ENCODE results near the gene TBC1D3I.
"Not testable (repeated sequence)": the region's sequence is repeated elsewhere in the genome, so short reads cannot be mapped to it uniquely, and the experiment has no call there.

Gene TBC1D3I

GRCh38 chr17:36264470-36264869, at the start of gene TBC1D3I:
Gene TBC1D3I (minus strand): TSS chr17:36264570. CDS start chr17:36262985, 1,585 bp downstream.
- not testable (repeated sequence) for DNase-seq

GRCh38 chr17:36295161-36295560, 30.8 kb upstream of the TBC1D3I start:
- not testable (repeated sequence) for DNase-seq

- not testable (repeated sequence) for DNase-seq
Measured at GRCh38 chr17:36289965-36290612, 25.7 kb upstream of the TBC1D3I start.

GRCh38 chr17:36284219-36284618, 19.8 kb upstream of the TBC1D3I start:
- not testable (repeated sequence) for DNase-seq

GRCh38 chr17:36283256-36283655, 18.9 kb upstream of the TBC1D3I start:
- DNase-seq, result not testable (repeated sequence)

- DNase-seq, result not testable (repeated sequence)
Measured at GRCh38 chr17:36242046-36242445, 22.3 kb downstream of the TBC1D3I start.

- DNase-seq, result not testable (repeated sequence)
Measured at GRCh38 chr17:36229644-36230043, 34.7 kb downstream of the TBC1D3I start.

- DNase-seq, result not testable (repeated sequence)
Measured at GRCh38 chr17:36222967-36223366, 41.4 kb downstream of the TBC1D3I start.

- not testable (repeated sequence) for DNase-seq
Measured at GRCh38 chr17:36221581-36222100, 42.7 kb downstream of the TBC1D3I start.

GRCh38 chr17:36220737-36221580, 43.4 kb downstream of the TBC1D3I start:
- not testable (repeated sequence) for DNase-seq

- DNase-seq, result not testable (repeated sequence)
Measured at GRCh38 chr17:36219556-36219955, 44.8 kb downstream of the TBC1D3I start.

GRCh38 chr17:36215406-36216308, 48.7 kb downstream of the TBC1D3I start:
- not testable (repeated sequence) for DNase-seq

- DNase-seq, result no peak
Measured at GRCh38 chr17:36214918-36215317, 49.5 kb downstream of the TBC1D3I start.

- DNase-seq, result no peak
Measured at GRCh38 chr17:36213695-36214094, 50.7 kb downstream of the TBC1D3I start.

GRCh38 chr17:36212966-36213365, 51.4 kb downstream of the TBC1D3I start:
- DNase-seq, result no peak

GRCh38 chr17:36212272-36212605, 52.1 kb downstream of the TBC1D3I start:
- no peak for DNase-seq

- not testable (repeated sequence) for DNase-seq
Measured at GRCh38 chr17:36211484-36212271, 52.7 kb downstream of the TBC1D3I start.

- not testable (repeated sequence) for DNase-seq
Measured at GRCh38 chr17:36210439-36211211, 53.7 kb downstream of the TBC1D3I start, which contains the start of gene CCL4L2. Gene CCL4L2 (plus strand): TSS chr17:36211063.

- no peak for DNase-seq
Measured at GRCh38 chr17:36209575-36209974, 54.8 kb downstream of the TBC1D3I start.

- DNase-seq, result not testable (repeated sequence)
Measured at GRCh38 chr17:36207383-36207782, 57.0 kb downstream of the TBC1D3I start.

- DNase-seq, result not testable (repeated sequence)
Measured at GRCh38 chr17:36206486-36206821, 57.9 kb downstream of the TBC1D3I start.
